Kidney glomerular epithelial cell (primary cell): ENCODE results near the gene TMEM120A.

Experiments used
- DNase-seq: peaks from one replicate; lab custom pipeline; 2025; lab: John Stamatoyannopoulos, UW

The TMEM120A gene

GRCh38 chr7:75980430-75981202 is 13.8 kb downstream of the TMEM120A start:
- DNase-seq: no peak

GRCh38 chr7:75979759-75980429 is 14.5 kb downstream of the TMEM120A start:
- DNase-seq: no peak

GRCh38 chr7:75977743-75978142 is 16.7 kb downstream of the TMEM120A start:
- DNase-seq: no peak

DNA sequence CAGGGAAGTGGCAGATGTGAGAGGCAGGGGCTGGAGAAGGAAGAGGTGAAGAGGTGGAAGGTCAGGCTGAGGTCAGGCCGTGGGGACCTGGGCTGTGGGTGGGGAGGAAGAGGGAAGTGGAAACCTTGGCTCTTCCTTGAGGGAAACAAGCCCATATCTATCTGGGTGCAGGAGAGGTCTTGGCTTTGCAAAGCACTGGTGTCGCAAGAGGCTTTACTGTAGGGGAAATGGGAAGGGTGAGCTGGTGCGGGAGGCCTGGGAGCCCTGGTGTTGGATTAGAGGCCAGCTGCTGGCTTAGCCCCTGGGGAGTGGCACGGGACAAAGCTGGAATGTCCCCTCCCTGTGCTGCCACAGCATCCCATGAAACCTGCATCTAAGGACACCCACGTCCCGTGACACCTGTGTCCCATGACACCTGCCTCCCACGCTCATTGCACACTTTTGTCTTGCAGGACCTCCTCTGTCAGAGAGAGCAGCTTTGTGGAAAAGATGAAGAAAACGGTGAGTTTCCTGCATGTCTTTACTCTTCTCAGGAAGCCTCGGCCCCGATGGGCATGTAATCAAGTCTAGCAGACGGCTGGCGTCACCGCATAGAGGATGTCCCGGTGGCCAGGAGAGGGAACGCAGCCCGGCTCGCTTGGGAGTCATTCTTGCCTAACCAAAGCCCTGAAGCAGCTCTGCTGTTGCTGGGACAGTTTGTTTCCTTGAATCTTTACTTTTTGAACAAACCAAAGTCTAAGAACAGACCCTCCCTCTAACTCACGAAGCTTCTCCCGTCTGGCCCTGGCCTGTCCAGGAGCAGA is 22.2 kb downstream of the TMEM120A start:
- no peak for DNase-seq

DNA sequence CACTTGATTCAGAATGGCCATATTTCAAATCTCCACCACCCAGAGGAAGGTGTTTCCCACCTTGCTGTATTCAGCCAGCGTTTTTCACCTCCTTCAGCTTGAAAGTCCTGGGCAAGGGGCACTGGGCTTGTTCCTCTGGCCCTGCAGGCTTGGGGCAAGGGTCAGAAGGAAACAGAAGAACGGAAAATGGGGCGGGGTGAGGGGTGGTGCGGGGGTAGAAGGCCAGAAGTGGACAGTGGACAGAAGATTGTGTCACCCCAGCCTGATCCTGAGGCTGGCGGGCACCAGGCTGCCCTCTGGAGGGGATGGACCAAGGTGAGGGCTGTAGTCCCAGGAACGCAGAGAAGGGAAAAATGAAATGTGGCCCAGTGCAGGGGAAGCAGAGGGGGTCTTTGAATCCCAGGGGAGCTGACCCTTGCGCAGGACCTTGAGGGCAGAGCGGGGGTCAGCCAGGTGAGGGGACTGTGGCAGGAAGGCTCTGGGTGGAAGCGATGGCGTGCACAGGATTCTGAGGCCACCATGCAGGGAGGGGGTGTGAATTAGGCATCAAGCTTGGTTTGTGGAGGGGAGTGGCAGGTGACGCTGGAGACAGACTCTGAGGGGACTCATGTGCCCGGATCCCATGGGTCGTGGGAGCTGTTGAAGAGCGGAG is 23.0 kb downstream of the TMEM120A start:
- DNase-seq: no peak

GRCh38 chr7:75969704-75970498 is 24.5 kb downstream of the TMEM120A start:
- peak; percentile 35 for DNase-seq

DNA sequence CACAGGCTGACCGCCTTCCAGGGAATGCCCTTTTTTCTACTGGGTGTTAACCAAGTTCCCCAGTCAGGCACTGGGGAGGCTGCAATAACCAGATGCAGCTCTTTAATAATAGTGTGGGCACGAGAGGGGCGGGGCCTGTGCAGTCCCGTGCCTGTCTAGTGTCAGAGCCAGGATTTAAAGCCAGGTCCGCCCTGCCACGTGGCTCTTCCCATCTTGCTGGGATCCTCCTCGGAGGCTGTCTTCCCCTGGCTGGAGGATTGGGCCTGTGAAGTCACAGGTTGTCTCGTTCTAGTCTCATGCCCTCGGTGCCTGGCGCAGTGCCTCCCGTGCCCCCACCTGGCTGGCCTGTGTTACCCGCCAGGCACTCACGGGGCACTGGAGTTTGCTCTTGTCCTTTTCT is 25.2 kb downstream of the TMEM120A start:
- DNase-seq: no peak

DNA sequence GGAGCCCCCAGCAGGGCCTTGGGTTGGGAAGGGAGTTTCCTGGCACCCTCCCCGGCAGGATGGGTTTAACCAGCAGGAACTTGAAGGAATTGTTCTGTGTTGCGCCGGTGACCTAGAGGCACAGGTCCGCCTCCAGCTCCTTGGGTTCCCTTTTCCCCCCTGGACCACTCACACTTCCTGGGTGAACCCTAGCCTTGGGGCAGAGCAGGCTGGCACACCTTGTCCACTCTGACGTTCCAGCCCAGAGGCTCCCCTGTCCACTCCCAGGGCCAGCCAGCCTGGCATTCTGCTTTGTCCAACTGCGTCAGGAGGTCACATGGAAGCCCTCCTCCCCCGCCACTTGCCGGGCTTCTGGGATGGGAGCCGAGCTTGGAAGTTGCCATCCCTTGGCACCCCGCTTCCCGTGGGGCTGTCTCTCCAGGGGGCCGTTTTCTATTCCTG is 25.8 kb downstream of the TMEM120A start:
- DNase-seq: no peak

- no peak for DNase-seq
These were observed 26.4 kb downstream of the TMEM120A start for GRCh38 chr7:75968012-75968411.

DNA sequence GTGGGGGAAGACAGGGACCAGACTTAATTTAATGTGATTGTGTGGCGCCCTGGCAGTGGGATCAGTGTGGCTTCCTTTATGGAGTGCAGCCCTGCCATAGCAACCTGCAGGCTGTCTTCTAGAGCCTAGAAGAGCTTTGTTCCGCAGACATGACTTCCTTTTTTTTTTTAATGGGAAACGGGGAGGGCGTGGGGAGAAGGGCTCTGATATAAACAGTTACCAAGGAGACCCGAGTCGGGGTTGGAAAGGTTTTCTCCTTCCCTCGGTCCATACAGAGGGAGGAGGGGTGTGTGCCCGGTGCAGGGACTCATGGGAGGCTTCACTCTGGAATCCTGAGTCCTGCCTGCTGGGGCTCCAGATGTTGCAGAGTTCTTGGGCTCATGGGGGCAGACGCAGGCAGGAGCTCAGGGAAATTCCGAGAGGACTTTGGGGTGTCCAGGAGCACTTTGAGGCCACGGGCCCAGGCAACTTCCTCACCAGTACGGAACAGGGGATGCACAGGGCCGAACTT is 26.9 kb downstream of the TMEM120A start:
- DNase-seq: no peak

DNA sequence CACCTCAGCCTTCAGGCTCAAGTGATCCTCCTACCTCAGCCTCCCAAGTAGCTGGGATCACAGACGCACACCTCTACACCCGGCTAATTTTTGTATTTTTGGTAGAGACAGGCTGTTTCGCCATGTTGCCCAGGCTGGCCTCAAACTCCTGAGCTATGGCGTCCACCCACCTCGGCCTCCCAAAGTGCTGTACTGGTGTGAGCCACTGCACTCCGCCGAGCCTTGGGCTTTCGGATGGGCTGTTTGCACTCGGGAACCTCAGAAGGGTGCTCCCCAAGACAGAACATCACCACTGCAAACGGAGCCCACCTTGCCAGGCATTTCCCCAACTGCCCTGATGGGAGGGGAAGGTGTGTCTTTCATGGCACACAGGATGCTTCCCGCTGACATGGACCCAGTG is 27.3 kb downstream of the TMEM120A start:
- DNase-seq: no peak

- DNase-seq: no peak
These were observed 28.0 kb downstream of the TMEM120A start for GRCh38 chr7:75966190-75966961.

DNA sequence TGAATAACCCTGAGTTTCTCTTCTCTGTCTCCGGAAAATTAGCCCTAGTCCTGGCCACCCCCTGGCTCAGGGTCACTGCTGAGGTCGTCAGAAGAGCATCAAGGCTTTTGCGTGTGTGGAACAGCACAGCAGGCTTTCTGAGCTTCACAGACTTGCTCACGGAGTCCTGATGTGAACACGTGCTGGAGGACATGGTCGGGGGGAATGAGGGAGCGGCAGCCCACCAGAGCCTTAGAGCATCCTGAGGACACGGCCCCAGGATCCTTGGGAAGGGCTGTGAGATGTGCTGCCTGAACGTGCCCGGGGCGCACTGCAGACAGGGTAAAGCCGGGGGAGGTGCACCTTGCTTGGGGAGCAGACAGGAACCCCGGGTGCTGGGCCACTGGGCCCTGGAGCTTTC is 28.8 kb downstream of the TMEM120A start:
- DNase-seq: no peak

- DNase-seq: no peak
These were observed 30.9 kb downstream of the TMEM120A start for GRCh38 chr7:75963381-75963995.

- DNase-seq: peak; percentile 36
These were observed 31.6 kb downstream of the TMEM120A start for GRCh38 chr7:75962607-75963380.

DNA sequence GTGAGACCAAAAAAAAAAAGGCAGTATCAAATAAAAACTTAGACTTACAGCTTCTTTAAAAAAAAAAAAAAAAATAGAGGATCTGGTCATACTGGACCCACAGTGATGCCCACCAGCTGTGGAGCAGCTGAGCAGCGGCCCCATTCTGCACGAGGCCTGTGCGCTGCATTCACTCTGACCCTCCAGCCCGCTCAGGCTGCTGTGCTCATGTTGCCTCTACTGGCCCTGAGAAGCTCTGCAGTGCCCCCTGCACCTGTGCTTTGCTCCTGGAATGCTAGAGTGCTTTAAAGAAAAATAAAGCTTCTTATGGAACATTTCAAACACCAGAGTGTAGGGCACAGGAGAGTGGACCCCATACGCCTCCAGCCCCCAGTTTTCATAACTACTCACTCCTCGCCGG is 33.2 kb downstream of the TMEM120A start:
- no peak for DNase-seq

DNA sequence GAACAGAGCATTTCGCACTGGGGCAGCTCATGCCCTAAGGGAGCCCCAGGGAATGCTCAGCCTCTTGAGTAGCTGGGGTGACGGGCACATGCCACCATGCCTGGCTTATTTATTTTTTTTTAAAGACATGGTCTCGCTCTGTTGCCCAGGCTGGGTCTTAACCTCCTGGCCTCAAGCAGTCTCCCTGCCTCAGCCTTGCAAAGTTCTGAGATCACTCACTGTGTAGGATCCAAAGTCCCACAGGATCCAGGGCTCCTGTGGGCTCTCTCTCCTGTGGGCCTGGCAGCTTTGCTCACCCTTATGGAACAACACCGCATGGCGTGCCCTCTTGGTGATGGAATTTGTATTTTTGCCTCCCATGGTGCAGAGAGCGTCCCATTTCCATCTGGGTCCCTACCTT is 34.0 kb downstream of the TMEM120A start:
- no peak for DNase-seq

- peak; percentile 45 for DNase-seq
These were observed 35.4 kb downstream of the TMEM120A start for GRCh38 chr7:75958802-75959543.
